ENCODE measurements around the gene CDH26.

Gene CDH26

DNA sequence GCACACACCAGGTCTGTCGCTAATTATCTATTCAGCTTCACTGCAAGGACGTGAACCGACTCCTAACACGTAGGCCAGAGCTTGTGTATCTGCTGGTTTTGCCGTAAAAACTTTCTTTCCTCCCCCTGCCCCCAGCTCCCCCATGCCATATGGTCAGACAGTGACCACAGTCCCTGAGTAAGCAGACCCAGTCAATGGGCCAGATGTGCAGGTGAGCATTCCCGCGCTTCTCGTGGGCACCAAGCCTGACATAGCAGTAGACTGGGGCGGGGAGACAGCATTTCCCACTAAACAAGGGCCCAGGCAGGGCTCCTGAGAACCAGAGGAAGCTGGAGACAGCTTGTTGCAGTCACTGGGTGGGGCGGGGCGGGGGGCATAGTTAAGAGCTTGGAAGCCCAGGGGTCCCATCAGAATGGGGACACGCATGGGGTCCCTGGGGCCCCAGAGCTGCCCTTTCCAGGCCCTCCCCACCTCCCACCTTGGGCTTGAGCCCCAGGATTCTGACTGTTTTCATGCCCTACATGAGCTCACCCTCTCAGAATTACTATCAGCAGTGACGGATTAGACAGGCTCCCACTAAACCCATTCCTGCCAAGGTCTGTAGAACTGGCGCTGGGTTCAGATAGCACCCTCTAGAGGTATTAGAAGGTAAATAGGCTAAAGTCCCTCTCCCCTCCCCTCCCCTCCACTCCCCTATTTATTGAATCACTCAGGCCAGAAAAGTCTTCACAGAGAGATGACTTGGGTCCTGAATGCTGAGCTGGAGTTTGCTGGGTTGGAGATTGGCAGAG is 51.8 kb downstream of the CDH26 start:
- in situ Hi-C loops (cut with MboI; ENCODE audit: low sequenced_read_pairs), result no loop called here

DNA sequence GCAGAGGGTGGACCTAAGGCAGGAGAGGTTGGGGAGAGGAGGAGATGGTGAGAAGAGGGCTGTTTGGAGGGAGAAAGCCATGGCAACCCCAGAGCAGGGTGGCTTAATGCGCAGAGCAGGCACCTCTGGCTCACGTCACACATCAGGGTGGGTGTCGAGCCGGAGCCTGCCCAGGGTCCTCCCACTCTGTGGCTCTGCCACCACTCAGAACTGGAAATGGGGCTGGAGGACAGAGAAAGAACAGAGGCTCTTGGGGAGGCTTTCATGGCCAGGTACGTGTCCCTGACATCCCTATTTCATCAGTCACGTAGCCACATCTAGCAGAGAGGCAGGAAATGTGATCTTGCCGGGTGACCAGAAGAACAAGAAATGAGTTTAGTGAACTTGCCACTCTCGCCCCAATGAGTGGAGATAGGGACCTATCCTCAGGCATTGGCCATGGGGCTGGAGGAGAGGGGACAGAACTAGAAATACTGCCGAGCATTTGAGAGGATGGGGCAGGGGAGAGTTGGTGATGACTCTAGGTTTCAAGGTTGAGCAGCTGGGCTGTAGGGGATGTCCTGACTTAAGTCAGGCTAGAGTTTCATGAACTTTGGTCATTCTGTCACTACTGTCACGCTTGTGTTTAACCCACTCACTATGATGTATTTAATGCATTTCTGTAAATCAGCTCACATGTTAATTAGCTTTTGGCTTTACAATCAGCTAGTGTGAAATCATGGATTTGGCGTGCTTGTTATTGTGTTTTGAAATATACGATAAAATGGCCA is 52.7 kb downstream of the CDH26 start:
- in situ Hi-C loops (cut with MboI; ENCODE audit: low sequenced_read_pairs), result no loop called here

DNA sequence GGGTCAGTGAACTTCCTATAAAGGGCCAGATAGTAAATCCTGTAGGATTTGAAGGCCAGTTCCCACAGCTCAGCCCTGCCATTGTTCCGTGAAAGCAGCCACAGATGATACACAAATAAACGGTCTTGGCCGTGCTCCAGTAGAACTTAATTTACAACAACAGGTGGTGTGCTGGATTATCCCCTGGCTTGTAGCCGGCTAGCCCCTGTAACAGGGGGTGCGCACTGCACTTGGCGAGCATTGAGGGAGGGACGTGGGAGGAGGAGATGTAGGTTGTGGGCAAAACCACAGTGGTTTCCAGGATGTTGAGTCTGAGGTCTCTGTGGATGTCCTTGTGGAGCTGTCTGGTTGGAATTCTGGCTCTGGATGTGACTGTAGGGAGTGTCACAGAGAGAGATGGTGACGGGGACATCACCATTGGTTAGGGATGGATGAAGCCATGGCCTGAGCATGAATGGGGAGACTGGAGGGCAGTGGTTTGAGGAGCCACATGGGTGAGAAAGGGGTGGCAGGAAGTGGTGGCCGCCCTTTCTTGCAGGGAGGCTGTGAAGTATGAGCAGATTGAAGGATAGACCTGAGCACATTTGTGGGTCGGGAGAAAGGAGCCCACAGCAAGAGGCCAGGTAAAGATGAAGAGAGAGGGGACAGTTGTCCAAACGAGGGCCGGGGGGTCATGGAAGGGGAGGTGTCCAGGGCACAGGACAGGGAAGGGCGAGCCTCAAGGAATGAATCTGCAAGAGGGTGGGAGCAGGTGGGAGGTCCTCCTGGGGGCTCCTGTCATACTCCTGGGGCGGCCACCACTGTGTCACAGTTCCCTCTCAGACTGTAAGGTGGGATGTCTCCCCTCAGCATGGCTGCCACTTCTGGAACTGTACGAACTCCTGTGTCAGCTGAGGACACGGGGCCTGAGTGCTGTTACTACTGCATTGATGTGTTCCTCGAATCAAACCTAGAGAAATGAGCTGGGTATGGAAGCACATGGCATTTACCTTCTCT is 53.6 kb downstream of the CDH26 start:
- in situ Hi-C loops (cut with MboI; ENCODE audit: low sequenced_read_pairs), result no loop called here

DNA sequence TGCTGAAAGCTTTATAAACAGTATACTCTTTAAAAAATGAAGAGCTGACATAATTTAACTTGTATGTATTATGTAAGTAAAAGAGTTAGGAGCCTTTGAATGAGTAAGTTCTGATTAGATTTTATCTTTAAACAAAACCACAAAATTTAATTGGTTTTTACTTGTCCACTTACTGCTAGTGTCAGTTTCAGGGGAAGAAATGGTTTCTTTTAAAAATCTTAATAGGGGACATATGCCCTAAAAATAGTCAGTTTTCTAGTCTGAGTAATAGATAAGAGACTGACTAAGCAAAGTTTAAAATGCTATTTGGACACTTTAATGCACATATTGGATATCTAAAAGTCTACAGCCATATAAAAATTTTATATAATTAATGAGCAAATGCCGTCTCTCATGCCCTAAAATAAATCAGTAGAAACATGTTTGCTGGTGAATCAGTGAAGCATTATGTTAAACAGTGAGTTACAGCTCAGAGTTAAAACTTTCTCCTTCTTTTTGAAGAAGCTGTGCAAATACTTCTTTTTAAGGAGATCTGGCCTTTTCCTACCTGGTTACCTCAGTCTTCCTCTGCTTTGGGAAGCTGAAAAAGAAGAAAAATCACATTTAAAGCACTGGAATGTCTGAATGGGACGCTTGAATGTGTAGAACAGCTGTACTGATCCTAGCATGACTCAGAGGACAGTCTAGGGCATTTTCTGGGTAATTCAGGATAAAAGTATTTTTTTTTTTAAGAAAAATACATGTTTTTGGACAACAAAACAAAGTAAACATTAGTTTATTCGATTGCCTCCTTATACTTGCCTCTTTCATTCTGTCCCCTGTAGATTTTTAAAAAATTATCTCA is 55.3 kb downstream of the CDH26 start:
- in situ Hi-C loops (cut with MboI; ENCODE audit: low sequenced_read_pairs), result no loop called here

DNA sequence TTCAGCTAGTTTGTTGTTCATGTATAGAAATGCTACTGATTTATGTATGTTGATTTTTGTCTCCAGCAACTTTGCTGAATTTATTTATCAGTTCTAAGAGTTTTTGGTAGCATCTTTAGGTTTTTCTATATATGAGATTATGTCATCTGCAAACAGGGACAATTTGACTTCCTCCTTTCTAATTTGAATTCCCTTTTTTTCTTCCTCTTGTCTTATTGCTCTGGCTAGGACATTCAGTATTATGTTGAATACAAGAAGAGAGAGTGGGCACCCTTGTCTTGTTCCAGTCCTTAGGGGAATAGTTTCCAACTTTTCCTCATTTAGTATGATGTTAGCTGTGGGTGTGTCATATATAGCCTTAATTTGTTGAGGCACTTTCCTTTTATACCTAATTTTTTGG is 58.2 kb downstream of the CDH26 start:
- in situ Hi-C loops (cut with MboI; ENCODE audit: low sequenced_read_pairs), result no loop called here

DNA sequence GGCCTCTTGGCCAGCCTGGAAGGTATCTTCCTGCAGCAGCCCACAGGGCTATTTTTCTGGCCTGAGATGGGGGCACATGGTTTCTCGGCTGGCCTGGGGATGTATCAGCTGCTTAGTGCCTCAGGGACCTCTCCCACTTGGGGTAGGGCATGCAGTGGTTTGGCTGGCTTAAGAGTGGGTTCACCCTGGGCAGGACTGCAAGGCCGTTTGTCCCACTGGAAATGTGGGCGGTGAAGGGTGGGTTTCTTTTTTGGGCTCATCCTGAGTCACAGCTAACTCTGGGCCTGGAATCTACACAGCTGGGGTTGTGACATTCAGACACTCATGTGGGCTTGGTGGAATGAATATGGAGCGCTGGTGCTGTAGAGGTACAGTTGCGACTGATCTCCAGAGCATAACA is 62.0 kb downstream of the CDH26 start:
- in situ Hi-C loops (cut with MboI; ENCODE audit: low sequenced_read_pairs), result no loop called here

DNA sequence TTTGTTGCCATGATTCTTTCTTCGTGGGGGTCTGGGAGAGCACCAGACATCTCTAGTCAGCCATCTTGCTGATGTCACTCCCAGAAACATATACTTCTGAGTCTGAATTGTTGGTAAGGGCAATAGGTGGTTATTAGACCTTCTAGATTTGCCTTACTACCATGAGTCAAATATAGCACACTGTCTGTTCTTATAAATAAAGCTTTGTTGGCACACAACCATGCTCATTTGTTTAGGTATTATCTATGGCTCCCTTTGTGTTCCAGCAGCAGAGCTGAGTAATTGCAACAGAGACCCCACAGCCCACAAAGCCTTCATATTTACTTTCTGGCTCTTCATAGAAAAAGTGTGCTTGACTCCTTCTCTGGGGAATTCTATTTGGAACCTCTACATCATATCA is 62.9 kb downstream of the CDH26 start:
- in situ Hi-C loops (cut with MboI; ENCODE audit: low sequenced_read_pairs), result no loop called here

DNA sequence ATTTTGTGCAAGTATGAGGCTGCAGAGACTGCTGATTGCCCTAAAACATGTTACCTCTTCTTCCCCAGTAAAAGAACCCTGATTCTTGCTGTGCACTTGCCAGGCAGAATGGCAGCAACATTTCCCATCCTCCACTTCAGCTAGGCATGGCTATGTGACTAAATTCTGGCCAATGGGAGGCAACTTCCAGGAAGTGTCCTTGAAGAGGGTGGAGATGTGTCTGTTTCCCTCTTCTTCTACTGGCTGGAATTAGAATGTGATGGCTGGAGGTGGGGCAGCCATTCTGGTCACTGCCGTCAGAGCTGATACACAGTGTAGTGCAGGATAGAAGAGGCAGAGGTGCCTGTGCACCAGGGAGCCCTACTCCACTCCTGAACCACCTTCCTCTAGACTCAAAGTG is 64.6 kb downstream of the CDH26 start:
- in situ Hi-C loops (cut with MboI; ENCODE audit: low sequenced_read_pairs), result no loop called here

DNA sequence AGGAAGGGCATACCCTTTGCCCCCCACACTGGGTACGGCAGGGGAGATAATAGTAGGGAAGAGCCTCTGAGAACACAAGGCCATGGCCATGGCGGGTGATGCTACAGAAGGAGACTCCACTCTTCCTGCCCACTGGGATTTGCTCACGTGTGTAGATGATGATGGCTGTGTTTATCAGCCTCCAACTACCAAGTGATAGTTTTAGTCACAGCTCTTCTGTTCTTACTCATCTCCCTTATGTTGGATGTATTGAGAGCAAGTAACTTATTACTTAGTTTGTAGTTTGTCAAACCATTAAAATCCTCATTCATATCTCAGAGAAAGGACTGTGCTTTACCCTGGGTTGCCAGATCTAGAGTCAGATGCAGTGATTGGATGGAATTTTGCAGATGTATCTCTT is 66.0 kb downstream of the CDH26 start:
- in situ Hi-C loops (cut with MboI; ENCODE audit: low sequenced_read_pairs), result no loop called here

DNA sequence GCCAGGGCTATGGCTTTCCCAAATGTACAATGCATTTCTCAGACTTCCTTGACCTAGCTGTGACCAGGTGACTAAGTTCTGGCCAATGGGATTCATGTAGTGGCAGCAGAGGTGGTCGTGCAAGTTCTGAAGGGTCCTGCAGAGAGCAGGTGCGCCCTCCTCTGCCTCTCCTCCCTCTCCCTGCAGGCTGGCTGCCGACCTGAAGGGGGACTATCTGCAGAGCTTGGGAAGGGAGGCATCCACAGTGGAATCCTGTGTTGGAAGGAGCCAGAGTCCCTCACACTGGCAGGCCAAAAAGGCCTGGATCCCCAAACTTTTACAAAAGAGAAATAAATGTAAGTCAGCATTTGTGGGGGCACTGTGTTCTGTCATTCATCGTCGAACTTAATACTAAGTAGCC is 66.6 kb downstream of the CDH26 start:
- in situ Hi-C loops (cut with MboI; ENCODE audit: low sequenced_read_pairs), result no loop called here

DNA sequence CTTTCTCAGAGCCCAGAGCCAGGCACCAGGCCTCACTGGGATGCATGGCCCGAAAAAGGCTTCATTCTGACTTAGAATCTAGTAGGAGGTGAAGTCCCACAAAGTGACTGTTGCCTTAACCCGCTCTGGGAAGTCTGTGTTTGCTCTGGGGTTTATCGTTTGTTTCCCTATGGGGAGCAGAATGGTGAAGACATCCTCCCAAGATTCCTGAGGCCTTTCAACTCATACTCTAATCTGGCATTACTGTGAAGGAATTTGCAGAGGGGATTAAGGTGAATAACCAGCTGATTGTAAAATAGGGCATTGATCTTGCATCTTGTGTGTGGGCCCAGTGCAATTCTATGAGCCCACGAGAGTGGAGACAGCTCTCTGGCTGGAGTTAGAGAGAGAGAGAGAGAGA is 67.8 kb downstream of the CDH26 start:
- in situ Hi-C loops (cut with MboI; ENCODE audit: low sequenced_read_pairs), result no loop called here

DNA sequence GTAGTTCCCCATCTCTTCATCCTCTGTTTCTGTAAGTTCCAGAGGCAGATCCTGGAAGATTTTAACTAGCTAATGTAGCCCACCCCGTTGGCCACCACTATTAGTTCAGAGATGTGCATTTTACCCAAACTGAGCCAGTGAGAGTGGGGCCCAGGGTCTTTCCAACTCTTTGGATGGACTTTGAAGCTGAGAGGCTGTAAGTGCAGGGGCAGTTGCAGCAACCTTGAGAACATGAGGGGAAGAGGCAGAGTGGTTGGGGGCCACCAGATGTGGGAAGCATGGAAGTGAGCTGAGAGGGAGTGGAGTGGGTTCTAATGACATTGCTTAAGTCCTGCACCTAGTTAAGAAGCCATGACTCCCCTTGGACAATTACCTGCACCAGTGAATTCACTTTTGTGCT is 72.2 kb downstream of the CDH26 start:
- in situ Hi-C loops (cut with MboI; ENCODE audit: low sequenced_read_pairs), result no loop called here

DNA sequence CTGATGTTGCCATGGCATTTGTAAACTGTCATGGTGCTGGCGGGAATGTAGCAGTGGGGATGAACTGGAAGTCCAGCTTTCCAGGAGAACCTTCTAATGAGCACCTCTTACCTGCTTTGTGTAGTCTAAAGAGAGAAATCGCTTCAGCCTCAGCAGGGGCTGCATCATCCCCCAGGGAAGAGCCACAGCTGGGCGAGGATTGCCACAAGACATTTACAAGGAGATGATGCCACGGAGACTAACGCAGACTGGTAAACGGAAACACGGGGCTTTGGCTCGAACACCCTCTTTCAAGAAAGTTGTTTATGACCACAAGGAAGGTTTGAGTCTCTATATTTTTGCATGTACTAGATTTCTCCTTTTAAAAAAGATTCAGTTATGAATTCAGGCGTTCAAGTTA is 72.9 kb downstream of the CDH26 start:
- in situ Hi-C loops (cut with MboI; ENCODE audit: low sequenced_read_pairs), result no loop called here

DNA sequence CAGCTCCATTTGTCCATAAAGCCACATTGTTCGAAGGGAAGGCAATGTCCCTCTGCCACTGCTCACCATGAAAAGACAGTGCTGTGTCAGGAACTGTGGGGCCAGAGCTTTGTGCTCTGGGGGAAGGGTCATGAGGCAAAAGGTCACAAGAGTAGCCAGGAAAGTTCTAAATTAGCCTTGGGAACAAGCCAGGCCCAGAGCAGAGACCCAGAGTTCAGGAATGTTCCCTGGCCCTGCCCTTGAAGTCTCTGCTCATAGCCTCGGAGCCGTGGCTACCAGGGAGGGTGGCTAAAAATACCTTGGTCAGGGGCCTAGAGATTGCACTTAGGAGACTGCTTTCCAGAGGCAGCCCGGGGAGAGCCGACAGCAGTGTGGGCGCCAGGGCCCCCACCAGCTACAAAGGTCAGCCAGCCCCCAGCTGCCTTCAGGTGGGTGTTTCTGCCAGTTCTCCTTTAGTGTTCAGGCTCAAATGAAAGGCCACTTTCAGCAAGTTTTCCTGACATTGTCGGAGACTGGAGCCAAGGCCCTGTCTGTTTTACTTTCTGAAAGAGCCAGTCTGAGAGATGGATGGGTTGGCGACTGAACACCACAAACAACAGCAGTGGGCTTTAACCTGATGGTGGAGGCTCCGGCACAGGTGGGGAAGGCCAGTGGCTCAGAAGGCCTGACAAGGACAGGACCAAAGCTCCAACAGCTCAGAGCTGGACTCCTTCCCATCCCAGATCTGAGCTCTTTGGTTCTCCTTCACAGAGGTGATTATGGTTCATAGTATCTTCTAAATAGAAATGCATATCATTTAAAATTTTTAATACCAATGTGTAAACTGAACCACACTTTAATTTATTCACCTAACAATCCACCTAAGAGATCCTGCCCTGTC is 76.2 kb downstream of the CDH26 start:
- in situ Hi-C loops (cut with MboI; ENCODE audit: low sequenced_read_pairs), result no loop called here

DNA sequence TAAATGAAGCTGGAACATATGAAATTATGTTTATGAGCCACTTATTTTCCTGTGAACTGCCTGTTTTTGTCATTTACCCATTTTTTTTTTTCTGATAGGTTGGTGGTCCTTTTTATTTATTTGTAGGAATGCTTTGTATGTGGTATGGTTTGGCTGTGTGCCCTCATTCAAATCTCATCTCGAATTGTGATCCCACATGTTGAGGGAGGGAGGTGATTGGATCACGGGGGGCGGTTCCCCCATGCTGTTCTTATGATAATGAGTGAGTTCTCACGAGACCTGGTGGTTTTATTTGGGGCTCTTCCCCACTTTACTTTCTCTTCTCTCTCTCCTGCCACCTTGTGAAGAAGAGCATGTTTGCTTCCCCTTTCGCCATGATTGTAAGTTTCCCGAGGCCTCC is 77.3 kb downstream of the CDH26 start:
- in situ Hi-C loops (cut with MboI; ENCODE audit: low sequenced_read_pairs), result no loop called here

DNA sequence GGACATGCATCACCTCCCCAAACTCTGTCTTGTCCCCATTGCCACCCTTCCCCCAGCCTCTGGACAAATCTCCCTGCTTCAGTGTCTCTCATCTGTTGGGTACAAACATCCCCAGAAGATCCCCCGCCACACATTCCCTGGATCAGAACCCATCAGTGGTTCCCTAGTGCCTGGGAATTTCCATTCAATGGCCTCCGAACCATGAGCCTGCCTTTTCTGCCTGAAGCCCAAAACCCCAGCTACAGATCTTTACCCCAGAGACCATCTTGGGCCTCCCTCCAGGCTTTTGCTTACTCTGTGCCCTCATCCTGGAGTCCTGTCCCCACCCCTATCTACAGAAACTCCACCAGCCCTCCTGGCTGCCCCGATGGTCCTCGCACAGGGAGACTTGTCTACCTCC is 78.1 kb downstream of the CDH26 start:
- in situ Hi-C loops (cut with MboI; ENCODE audit: low sequenced_read_pairs), result no loop called here

DNA sequence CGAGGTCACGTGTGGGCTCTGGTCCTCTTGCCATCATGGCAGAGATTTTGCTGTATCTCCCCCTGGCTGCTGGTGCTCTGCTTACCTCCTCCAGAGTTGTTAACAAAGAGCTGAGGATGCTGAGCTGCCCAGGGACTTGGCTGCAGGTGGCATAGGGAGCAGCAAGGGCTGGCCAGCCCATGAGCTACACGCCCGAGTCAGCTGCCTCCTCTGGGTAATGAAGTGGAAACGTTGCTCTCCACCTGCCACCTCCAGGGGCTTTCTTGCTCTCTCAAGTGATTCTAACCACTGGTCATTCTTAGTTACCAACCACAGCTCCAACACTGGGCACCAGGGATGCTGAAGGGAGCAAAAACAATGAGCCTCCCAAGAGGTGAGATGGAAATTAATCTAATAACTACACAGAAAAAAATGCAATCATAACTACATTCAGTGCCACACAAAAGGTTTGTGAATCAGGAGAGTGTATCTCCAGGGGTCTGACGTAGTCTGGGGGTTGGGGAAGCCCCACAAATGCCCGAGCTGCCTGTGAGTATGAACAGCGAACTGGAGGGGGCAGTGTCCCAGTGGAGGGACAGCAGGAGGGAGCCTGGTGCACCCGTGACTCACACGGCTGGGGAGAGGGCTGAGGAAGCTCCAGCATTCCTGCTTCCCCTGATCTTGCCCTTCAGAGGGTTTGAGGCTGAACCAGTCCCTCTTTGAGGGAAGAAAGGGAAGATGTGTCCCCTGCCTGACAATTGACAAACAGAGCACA is 78.7 kb downstream of the CDH26 start:
- in situ Hi-C loops (cut with MboI; ENCODE audit: low sequenced_read_pairs), result no loop called here

DNA sequence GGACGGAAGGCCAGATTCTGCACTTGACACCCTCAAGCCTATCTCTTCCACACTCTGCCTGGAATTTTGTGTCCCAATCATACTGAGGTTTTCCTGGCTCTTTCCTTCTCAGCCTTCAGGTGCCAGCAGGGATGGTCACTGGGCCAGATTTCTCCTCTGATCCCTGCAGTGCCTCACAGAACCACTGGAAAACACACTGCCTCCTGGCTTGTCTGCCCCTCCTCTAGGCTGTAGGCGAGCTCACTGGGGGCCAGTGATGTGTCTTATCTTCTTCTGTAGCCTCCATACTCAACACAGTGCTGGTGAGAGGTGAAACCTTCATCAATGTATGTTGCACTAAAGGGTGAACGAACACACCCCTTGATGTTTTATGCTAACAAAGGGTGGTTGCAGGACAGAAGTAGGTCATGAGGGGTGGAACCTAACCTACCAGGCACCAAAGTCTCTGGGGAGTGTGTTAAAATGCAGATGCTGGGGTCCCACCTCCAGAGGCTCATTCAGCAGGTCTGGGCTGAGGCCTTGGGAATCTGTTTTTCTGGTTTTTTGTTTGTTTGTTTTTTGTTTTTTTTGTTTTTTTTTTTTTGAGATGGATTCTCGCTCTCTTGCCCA is 80.3 kb downstream of the CDH26 start:
- in situ Hi-C loops (cut with MboI; ENCODE audit: low sequenced_read_pairs), result no loop called here
